Cardiac fibroblast (primary cell): ENCODE measurements around the gene KIAA1755.
A peak's percentile ranks its signal among the peaks of the same experiment; 100 is the strongest.

ENCODE experiments used
- DNase-seq, 2 donors: peaks; one replicate each; pipeline versions ENCODE4 v3.0.0 to v3.0.0-alpha.2; 2010; ENCODE audit warnings: low read depth in 2 of 2
- H3K4me3 ChIP-seq, 2 donors: replicated peaks in 1 of 2; 1 replicate in 1 of 2; 2 replicates in 1 of 2; pipeline ENCODE4 v1.5.1; 2011; ENCODE audit warnings: low read depth in 2 of 2, low read length in 2 of 2, mild to moderate bottlenecking in 2 of 2, moderate library complexity in 1 of 2
- CTCF ChIP-seq: IDR thresholded peaks from one replicate; pipeline ENCODE4 v1.5.1; 2011; ENCODE audit warnings: low read depth, mild to moderate bottlenecking, low read length, inconsistent platforms

Gene KIAA1755

DNA sequence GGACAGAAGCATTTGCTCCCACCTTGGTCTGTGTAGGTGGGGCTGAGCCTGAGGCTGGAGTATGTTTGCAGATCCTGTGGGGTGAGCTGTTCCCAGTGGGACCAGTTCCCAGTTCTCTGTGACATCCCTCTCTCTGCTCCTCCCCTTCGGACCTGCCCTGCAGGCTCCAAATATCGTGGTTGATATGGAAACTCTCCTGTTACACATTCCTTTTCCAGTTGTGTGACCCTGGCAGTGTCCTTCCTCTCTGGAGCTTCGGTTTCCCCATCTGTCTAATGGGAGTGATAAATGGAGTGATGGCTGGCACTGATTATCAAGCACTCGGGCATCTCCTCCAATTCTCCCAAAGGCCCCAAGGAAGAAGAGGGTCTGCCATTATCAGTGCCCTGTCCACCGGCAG is 79.8 kb downstream of the KIAA1755 start:
- TF ChIP-seq CTCF = no peak
- no peak overlapping the region for H3K4me3 ChIP-seq
- no peak for DNase-seq

DNA sequence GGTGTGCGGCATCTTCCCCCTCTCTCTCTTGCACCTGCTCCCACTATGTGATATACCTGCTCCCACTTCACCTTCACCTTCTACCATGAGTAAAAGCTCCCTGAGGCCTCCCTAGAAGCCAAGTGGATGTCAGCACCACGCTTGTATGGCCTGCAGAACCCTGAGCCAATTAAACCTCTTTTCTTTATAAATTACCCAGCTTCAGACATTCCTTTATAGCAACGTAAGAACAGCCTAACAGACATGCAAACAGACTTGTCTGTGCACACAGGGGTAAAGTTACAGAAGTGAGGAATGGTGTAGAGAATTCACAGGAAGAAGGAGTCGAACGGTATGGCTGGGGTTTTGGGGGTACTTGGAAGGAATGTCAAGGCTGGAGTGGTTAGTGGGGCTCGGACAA is 80.7 kb downstream of the KIAA1755 start:
- TF ChIP-seq CTCF = no peak
- no peak overlapping the region for H3K4me3 ChIP-seq
- DNase-seq = no peak

GRCh38 chr20:38178581-38178980 is 82.0 kb downstream of the KIAA1755 start:
- H3K4me3 ChIP-seq = no peak overlapping the region
- DNase-seq = no peak
- no peak for TF ChIP-seq CTCF

- H3K4me3 ChIP-seq = no peak overlapping the region
- TF ChIP-seq CTCF = no peak
- DNase-seq = peak in 1 of 2 donors; percentile 36
Observed at GRCh38 chr20:38178065-38178491, 82.5 kb downstream of the KIAA1755 start.

DNA sequence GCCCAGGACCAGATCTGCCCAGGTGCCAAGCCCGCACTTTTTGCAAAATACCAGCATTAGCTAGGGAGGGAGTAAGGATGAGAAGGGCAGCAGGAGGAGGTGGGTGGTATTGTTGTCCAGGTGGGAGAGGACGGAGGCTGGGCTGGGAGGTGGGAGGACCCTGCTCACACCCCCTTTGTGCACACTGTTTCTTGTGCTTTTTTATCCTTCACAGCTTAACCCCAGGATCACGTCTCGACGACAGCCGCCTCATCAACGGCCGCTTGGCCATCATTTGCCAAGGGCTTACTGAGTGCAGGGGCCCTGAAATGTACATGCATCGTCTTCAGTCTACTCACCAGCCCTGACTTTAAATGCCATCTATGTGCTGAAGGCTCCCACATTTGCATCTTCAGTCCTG is 83.3 kb downstream of the KIAA1755 start:
- no peak for DNase-seq
- no peak for TF ChIP-seq CTCF

DNA sequence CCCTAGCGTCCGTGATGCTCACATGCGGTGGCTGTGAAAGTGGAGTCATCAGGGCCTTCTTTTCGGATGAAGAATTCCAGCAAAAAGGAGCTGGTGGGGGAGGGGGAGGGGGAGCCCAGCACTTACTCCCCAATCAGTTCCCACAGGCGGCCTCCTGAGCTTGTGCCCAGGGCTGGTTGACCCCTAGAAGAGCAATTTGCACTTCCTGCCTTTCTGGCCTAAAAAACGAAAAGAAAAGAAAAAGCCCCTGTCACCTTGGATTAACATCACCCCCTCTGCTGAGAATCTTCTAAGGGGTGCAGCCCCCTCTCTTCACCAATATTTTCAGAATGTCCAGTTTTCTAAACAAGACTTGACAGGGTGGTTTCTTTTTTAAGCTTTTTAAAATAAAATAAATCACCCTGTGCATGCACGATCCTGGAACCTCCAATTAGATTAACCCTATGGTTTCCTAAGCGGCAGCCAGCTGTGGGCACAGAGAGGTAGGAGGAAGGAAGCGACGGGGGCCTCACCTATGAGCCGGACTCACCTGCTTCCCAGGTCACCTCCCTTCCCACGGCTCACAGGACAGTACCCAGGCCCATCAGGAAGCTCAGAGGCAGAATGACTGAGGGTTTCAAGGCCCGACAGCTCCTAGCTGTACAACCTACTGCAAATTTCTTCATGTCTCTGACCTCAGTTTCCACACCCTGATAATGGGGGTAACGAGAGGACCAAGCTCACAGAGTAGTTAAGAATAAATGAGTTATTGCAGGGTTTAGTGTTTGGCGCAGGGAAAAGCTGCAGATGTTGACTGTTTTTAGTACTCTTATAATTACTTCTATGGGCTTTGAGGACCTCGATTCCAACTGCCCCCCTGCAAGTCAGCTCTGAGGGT is 85.0 kb downstream of the KIAA1755 start:
- no peak for DNase-seq
- TF ChIP-seq CTCF = no peak
- no peak overlapping the region for H3K4me3 ChIP-seq

More for the DNA sequence above, 83.3 kb downstream of the KIAA1755 start:
- no peak overlapping the region for H3K4me3 ChIP-seq
